ENCODE results near the gene MAGEA10. TPM values are rescaled to one million over a fixed set of nuclear protein-coding genes. Genes with fewer than 3 reads are reported as not detected.
"Not testable (repeated sequence)": the region's sequence is repeated elsewhere in the genome, so short reads cannot be mapped to it uniquely, and the experiment has no call there.

MAGEA10 gene
- not detected for total RNA-seq
- long read RNA-seq = 0 reads

DNA sequence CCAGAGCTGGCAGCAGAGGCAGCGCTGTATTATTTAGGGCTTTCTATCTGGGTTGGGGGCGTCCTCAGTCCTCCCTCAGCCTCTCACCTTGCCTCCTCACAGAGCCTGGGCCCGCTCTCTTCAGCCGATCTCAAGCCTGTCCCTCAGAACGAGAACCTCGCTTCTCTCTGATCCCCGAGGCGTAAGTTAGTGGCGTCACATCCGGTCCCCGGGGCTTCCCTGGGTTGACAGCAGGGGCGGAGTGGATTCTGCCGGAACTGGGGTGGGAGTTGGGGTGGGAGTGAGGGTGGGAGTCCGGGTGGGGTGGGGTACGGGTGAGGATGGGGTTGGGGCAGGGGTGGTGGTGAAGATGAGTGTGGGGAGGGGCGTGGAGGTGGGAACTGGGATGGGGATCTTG is at the start of gene MAGEA10:
Gene MAGEA10, minus strand, starts transcription at position 190 of the 397 bp plus-strand sequence. CDS start 2,957 bp downstream, outside the sequence.
- ATAC-seq (no peak), DNase-seq (no peak)
- intact Hi-C loops (cut with DNase I, micrococcal nuclease) = no loop called here

DNA sequence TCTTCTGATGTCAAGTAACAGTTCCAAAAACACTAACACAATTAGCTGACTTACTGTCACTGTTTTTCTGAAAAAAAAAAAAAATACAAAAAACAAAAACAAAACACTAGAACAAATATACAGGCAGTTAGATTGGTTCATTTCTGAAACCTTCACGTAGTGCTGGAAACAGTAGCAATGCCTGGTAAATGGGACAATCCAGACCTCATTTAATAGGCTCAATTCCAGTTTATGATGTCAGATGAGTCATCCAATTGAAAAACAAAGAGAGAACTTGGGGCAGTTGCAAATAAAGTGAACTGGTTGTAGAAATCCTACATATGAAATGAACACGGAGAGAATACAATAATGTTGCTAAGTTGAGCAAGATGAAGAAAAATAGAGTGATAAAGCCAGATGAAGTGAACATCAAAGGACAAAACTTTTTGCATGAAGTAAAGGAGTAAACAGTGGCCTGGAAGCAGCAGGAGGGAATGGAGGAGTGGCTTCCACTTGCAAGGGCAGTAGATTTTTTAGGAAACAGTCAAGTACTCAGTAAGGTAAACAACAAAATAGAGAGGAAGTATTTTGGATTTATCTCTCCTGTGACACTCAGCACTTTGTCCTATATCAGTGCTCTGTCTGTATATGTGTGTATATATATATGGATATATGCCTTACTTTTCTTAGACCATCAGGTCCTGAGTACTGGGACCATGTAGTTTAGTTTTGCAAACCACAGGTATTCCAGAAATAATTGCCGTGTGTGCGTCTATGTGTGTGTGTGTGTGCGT is 39.3 kb upstream of the MAGEA10 start:
- ATAC-seq (no peak), DNase-seq (no peak)
- intact Hi-C loops (cut with DNase I, micrococcal nuclease) = no loop called here

DNA sequence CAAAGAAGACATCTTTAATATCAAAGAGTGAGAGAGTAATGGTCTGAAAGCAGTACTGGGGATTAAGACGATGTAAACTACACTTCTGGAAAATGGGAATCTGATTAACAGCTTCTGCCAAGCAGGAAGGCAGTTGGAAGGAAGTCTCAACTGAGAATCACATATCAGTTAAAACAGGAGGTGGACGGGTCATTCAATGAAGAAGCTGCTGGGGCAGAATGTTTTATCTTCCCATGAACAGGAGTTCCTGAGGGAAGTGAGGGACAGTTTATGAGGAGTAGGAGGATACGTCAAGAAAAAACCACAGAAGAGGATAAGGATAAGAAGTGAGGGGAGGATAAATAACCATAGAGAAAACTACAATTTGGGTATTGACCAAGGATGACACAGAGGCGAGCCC is 38.7 kb upstream of the MAGEA10 start:
- no peak for ATAC-seq
- intact Hi-C loops (cut with DNase I, micrococcal nuclease) = no loop called here

DNA sequence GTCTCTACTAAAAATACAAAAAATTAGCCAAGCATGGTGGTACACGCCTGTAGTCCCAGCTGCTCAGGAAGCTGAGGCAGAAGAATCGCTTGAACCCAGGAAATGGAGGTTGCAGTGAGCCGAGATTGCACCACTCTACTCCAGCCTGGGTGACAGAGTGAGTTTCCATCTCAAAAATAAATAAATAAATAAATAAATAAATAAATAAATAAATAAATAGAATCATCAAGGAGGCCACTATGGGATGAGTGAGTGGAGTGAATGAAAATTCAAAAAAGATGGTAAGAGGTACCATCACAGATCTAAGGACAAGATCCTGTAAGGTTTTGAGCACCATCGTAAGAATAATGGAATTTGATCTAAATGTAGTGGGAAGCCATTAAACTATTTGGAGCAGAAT is 37.5 kb upstream of the MAGEA10 start:
- DNase-seq; ATAC-seq; intact Hi-C loops (cut with DNase I, micrococcal nuclease): not testable (repeated sequence)

More for the DNA sequence above, 38.7 kb upstream of the MAGEA10 start:
- DNase-seq = no peak

DNA sequence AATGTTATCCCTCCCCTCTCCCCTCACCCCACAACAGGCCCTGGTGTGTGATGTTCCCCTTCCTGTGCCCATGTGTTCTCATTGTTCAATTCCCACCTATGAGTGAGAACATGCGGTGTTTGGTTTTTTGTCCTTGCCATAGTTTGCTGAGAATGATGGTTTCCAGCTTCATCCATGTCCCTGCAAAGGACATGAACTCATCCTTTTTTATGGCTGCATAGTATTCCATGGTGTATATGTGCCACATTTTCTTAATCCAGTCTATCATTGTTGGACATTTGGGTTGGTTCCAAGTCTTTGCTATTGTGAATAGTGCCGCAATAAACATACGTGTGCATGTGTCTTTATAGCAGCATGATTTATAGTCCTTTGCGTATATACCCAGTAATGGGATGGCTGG is 35.5 kb upstream of the MAGEA10 start:
- ATAC-seq; DNase-seq; intact Hi-C loops (cut with DNase I, micrococcal nuclease): not testable (repeated sequence)

DNA sequence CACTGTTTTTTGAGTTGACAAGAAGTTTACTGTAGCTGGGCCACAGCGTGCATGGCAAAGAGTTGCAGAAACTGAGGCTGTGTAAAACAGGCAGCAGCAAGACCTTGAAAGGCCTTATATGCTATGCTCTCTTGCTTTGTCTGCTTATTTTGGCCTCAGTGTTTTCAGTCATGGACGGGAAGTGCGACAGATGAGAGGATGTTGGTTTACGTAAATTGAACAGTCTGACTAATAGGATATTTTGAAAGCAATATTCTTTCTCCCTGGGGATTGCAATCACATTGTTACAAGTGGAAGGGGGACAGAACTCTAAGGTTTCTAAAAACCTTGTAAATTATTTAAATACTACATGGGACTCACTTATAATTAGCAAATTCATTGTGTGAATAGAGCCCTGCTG is 32.2 kb upstream of the MAGEA10 start:
- intact Hi-C loops (cut with DNase I, micrococcal nuclease) = no loop called here
- ATAC-seq = no peak
- no peak for DNase-seq

DNA sequence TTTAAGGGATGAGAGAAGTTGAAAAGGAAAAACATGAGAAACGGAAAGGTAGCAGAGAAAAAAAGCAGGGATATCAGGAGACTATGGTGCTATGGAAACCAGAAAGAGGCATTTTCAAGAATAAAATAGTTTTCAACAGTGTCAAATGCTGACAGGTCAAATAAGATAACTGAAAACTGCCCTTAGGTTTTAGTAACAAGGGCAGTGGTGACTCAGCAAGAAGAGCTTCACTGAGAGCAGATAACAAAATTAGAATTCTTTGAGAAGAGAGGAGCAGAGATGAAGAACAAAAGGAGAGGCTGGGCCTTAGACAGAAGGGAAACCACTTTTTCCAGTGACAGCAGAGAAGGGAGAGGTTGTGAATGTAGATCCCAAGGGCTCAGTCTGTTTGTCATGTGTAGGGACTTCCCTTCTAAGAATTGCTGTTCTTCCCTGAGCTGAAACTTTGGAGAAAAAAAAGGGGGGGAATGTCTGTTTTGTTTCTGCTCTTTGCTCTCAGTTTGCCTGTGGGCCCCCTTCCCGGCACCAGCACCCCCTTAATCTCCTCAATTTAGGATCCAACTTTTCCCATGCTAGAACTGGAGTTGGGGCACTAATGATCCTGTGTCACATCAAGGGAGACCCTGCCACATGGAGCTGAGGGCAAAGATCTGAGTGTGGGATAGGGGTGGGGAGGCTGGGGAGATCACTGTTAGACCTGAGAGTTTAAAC is 26.8 kb upstream of the MAGEA10 start:
- intact Hi-C loops (cut with DNase I, micrococcal nuclease) = no loop called here
- DNase-seq (no peak), ATAC-seq (no peak)

DNA sequence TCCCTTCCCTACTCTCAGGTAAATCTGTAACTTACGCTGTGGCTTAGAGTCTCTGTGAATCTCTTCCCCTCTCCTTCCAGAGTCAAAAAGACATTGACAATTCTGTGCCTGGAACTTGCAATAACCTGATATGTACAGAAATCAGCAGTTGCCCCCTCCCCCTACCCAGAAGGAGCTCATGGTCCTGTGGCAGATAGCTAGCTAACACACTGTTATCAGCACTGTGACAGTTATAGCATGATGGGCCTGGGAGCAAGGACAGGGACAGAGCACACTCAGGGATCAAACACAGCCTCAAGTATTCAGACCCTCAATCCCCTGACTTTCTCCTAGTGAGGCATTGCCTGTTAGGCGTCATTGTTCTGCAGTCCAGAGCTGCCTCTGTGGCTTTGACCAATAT is 18.7 kb upstream of the MAGEA10 start:
- DNase-seq (no peak), ATAC-seq (no peak)
- intact Hi-C loops (cut with DNase I, micrococcal nuclease) = no loop called here

DNA sequence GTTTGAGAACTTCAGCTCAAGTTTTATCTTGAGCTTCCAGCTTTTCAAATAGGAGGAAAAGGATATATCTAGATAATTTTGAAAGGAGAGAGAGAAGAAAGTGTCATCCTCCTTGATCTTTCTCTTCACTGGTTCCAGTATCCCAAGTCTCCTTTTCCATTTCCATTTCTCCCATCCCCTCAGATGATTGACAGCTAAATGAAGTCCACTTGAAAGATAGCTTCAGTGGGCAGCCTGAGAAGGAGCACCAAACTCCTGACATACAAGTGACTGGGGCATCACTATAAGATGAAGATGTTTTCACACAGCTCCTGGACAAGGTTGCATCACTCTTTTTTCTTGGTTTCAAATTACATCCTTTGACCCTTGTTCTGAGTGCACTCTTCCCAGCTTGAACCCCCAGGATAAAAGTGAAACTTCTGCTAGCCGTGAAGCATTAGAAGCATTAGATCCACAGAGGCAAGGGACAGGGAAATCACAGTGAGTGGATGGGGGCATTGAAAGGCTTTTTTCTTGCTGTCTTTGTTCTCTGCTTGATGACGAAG is 17.5 kb upstream of the MAGEA10 start:
- DNase-seq = no peak
- no peak for ATAC-seq
- intact Hi-C loops (cut with DNase I, micrococcal nuclease) = no loop called here

DNA sequence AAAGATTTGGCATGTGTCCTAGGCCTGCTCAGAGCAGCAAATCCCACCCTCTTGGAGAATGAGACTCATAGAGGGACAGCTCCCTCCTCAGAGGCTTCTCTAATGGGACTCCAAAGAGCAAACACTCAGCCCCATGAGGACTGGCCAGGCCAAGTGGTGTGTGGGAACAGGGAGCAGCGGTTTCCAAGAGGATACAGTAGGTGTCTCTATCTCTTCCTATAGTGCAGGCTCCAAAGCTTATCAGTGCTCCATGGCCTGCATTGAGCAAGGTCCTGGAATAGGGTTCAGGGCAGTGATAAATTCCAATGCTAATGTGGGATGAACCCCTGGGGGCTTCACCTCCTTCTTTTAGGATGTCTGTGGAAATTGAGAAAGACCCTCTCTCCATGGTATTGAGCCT is 15.7 kb upstream of the MAGEA10 start:
- ATAC-seq (no peak), DNase-seq (no peak)
- intact Hi-C loops (cut with DNase I, micrococcal nuclease) = no loop called here

DNA sequence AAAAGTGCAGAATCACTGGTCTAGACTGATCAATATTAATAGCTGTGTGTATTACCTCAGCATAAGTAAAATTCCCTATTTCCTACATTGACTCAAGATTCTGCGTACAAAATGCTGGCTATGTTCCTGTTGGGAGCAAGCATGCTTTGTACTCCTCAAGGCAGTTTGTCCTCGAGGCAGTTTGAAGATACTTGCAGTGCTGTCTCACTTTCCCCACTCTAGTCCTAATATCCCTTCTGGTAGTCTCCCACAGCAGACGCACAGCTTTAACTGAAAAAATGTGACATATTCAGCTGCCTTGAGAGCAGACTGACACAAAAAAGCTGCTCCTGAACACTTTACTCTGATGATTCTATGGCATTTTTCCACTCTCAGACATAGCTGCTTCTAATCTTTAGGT is 12.9 kb upstream of the MAGEA10 start:
- intact Hi-C loops (cut with DNase I, micrococcal nuclease) = no loop called here
- no peak for DNase-seq
- no peak for ATAC-seq

DNA sequence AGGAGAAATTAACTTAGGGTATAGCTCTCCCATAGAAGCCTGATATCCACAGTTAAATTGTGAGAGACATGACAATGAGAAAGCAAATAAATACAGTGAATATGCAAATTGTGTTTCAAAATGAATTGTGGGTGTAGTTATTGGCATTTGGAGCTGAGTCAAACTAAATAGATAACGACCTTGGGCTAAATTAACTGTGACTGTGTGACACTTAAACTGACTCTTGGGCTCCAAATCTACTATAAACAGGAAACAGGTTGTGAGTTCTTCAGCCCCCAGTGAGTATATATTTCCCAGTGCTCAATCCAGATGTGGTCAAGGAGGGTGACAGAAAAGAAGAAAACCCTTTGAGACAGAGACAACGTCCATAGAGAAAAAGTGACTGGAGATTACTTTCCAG is 11.3 kb upstream of the MAGEA10 start:
- DNase-seq = no peak
- intact Hi-C loops (cut with DNase I, micrococcal nuclease) = no loop called here
- no peak for ATAC-seq

DNA sequence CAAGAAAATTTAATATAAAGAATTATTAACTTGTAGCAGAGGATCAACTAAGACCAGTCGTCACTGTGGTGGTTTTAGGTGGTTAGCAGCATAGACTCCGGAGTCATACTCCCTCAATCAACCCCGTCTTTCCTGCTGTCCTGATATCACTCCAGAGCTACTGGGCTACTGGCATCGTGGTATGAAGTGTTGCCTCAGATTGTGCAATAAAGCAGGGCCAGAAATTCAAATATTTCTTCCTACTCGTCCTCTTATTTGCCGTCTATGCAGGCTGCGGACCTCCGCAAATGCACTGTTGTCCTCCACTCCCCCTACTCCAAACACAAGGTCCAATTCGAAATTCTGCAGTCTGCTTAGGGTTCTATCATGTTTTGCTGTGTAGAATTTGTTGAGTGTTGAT is 1.2 kb upstream of the MAGEA10 start:
- DNase-seq (no peak), ATAC-seq (no peak)
- intact Hi-C loops (cut with DNase I, micrococcal nuclease) = no loop called here

DNA sequence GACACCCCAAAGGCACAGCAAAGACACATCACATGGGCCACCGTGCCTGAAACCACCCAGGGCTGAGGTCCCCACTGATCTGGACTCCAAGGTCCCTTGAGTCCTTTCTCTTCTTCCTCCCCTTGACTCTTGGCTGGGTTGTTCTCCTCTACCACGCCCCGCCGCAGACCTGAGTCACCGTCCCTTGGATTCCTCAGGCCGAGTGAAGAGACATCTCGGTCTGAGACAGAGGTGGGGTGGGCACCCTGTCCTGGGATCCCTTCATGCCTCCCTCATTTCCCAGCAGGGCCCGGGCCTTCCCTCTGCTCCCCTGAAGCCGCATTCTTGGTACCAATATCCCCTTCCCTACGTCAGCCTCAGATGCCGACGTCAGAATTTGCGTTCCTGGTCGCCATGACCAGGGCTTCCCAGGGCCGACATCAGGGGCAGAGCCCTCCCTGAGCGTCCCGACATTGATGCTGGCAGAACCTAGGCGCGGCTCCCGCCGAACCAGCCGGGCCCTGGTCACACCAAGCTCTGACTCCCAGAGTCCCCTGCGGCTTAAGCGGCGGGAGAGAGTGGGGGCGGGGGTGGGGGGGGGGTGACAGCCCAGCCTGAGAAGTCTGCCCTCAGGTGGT is 498 bp downstream of the MAGEA10 start:
- ATAC-seq (no peak), DNase-seq (no peak)
- intact Hi-C loops (cut with DNase I, micrococcal nuclease) = no loop called here

DNA sequence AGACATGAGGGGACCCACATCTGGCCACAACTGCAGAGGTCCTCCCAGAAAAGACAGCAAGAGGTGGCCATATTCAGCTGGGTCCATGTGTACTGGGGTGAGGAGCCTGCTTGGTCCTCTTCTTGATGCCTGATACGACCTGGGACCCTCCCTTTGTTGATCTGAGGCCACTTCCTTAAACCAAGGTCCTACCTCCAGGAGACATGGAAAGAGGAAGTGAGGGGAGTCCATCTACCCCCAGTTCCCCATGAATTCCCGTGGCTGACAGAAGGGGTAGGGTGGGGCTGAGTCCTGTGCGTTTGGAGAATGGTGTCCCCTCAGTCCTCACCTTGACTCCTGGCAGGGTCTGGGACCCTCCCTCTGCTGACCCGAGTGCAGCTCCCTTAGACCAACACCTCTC is 2.1 kb downstream of the MAGEA10 start:
- ATAC-seq = no peak
- intact Hi-C loops (cut with DNase I, micrococcal nuclease) = no loop called here
- no peak for DNase-seq

DNA sequence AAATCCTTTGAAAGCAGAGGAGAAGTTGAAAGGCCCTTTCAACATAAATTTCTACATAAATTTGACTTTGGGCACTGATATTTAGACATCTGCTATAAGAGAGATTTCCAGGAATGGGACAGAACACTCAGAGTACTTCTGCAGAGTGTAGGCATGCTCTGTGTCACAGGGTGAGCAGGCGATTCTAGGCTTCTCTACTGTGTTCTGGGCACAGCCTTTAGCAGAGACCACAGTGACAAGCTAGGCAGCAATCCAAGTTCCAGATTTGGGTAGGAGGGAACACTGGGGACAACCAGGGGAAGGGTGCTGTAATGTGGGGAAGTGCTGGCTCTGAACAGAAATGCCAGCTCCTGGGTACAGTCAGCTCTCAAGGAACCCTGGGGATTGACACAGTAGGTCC is 6.9 kb downstream of the MAGEA10 start:
- ATAC-seq (no peak), DNase-seq (no peak)
- intact Hi-C loops (cut with DNase I, micrococcal nuclease) = no loop called here

DNA sequence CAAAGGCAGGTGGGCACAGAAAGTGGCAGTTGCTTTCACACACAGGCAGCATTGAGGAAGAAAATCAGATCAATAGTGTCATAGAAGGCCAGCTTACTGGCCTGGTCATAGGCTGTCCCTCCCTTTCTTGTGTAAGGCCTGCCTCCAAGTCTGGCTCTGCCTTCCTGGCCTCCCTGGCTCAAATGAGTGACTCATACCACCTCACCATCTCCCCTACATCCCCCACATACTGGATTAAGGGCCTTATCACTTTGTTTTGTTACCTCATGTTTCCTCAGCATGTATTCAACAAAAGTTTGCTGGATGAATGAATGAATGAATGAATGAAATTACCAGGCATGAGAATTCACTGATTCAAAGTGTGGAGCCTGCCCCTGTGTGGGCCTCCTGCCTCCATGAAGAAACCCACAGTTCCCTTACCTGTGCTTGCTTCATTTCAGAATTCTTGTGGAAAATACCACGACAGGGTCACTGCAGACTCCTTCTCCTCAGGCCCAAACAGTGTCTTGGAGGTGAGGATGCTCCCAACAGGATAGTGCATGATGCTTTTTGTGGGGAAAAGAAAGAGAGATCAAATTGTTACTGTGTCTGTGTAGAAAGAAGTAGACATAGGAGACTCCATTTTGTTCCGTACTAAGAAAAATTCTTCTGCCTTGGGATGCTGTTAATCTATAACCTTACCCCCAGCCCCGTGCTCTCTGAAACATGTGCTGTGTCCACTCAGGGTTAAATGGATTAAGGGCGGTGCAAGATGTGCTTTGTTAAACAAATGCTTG is 9.1 kb downstream of the MAGEA10 start:
- intact Hi-C loops (cut with DNase I, micrococcal nuclease); ATAC-seq; DNase-seq: not testable (repeated sequence)

DNA sequence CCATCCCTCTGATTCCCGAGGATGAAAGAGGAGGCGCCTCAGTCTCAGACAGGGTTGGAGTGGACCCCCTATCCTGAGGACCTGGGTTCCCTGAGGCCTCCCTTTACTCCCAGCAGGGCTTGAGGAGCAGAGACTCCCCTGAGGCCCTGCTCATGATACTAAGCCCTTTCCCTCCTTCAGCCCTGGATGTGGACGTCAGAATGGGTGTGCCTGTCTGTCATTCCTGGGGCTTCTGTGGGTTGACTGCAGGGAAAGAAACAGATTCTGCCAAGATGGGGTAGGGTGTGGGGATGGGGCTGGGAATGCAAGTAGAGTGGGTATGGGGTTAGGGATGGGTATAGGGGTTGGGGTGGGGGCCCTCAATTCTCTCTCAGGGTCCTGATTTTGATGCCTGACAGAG is 21.1 kb downstream of the MAGEA10 start:
- ATAC-seq = no peak
- no peak for DNase-seq
- intact Hi-C loops (cut with DNase I, micrococcal nuclease) = no loop called here

DNA sequence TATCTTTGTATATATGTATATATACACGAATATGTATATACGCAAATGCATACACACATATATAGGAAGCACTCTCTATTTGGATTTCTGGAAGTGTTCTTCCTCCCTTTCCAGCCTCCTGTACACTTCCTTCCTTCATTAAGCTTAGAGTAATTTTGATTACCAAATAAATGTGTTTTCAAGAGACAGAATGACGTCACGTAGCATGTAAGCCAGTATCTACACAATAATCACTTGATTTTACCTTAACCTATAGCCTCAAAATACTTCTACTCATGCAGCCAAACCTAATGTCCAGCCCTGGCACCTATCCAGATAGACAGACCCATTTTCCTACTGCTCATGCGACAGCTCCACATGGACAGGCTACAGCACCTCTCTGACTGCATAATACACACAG is 29.9 kb downstream of the MAGEA10 start:
- intact Hi-C loops (cut with DNase I, micrococcal nuclease) = no loop called here

More for the DNA sequence above, 29.9 kb downstream of the MAGEA10 start:
- ATAC-seq = no peak
- no peak for DNase-seq

All from left colon (tissue), 2 donors.